Left renal pelvis (tissue), 4 donors: ENCODE results near the gene SEMA4D. TPM values are rescaled to one million over a fixed set of nuclear protein-coding genes. Genes with fewer than 3 reads are reported as not detected.

Source experiments
- DNase-seq, 4 donors: peaks; one replicate each; pipeline ENCODE4 v3.0.0-alpha.2; 2013; ENCODE audit warnings: low read depth in 4 of 4, low spot score in 3 of 4
- polyA plus RNA-seq, 4 donors: library from polyadenylated mRNA; unstranded; fragments of 120-200 nt; gene quantifications; one replicate each; pipeline ENCODE4 v1.2.1, GENCODE V29; 2013; ENCODE audit not compliant: insufficient read length in 4 of 4

Gene SEMA4D
- polyA plus RNA-seq, 4 donors = 13.5 to 61.3 (median 45.4) TPM

GRCh38 chr9:89418882-89419640, 78.9 kb downstream of the SEMA4D start:
- no peak for DNase-seq

DNA sequence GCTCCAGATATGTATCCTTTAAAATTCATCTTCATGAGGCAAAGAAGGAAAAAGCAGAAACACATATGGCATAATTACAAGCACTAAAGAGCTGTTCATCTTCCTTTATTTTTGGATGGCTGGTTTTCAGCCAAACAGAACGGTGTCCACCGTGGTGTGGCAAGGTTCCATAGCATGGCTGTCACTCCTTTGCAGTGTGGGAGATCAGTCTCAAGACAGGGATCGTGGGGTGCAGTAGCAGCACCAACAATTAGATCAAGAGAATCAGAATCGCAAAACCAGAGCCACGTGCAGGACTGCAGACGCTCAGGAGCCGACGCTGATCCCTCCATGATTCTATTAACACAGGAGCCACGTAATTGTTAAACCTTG, 79.5 kb downstream of the SEMA4D start:
- no peak for DNase-seq

GRCh38 chr9:89417832-89418473, 80.0 kb downstream of the SEMA4D start:
- DNase-seq = no peak

- DNase-seq = no peak
Observed at GRCh38 chr9:89414670-89415324, 83.1 kb downstream of the SEMA4D start.

DNA sequence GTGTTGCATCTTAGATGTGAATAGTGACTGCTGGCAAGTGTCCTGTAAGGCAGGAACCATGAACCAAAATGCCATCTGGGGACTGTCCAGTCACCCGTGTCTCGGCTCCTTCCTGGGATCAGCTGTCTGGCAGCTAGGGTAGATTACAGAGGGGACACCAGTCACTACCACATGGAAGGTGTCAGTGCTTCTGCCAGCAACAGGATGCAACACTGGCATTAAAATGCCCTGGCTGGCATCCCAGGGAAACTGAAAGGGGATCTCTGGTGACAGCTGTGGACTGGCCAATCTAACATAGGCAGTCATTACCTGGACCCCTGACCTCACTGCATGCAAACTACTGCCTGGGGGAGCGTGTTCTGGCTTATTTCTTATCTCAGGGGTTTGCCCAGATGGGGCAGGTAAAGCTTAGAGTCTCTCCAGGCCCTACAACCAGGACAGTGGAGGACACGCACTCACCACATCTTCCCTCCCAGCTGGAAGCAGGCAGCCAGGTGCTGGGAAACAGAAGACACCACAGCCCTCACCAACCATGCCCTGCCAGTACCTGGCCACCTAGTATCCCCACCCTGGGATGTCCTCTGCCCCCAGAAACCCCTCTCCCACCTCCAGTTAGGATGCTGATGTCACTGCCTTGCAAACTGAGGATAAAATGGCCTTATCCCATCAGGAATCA, 83.8 kb downstream of the SEMA4D start:
- no peak for DNase-seq

GRCh38 chr9:89412951-89413350, 85.0 kb downstream of the SEMA4D start:
- DNase-seq = no peak

GRCh38 chr9:89412541-89412940, 85.4 kb downstream of the SEMA4D start:
- DNase-seq = no peak

- no peak for DNase-seq
Observed at GRCh38 chr9:89411759-89412158, 86.2 kb downstream of the SEMA4D start.

GRCh38 chr9:89410641-89411350, 87.1 kb downstream of the SEMA4D start:
- no peak for DNase-seq

GRCh38 chr9:89410022-89410421, 87.9 kb downstream of the SEMA4D start:
- DNase-seq = no peak

DNA sequence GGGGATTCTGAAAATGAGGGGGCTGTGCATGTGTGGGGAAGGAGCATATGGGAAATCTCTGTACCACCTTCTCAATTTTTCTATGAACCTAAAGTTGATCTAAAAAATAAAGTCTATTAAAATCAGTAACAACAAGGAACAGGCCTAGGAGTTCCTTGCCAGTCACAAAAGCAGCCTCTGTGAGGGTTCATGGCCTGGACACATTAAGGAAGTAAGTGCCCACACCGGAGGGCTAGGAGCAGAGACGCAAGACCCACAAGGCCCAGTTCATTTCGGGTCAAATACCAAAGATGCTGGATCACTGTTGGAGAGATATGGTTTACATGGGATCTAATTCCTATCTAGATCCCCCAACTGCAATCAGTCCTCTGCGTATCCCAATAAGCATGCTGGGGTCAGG, 88.4 kb downstream of the SEMA4D start:
- no peak for DNase-seq

GRCh38 chr9:89408628-89409101, 89.2 kb downstream of the SEMA4D start:
- no peak for DNase-seq

- DNase-seq = no peak
Observed at GRCh38 chr9:89407070-89407469, 90.8 kb downstream of the SEMA4D start.

DNA sequence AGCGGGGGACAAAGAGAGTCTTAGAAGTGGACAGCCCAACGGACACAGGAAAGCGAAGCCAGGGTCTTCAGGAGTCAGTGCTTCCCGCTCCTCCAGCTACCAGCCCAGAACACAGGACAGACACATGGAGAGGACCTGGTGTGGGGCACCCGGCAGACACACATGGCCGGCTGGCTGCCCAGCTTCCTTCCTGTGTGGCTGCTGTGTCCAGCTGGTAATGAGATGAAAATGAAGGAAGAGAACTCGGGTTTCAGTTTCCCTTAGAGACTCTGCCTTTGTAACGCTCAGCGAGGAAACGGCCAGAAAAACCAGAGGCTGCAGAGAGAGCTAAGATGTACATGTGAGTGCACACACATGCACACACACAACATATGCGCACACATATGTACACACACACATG, 92.1 kb downstream of the SEMA4D start:
- DNase-seq = no peak

DNA sequence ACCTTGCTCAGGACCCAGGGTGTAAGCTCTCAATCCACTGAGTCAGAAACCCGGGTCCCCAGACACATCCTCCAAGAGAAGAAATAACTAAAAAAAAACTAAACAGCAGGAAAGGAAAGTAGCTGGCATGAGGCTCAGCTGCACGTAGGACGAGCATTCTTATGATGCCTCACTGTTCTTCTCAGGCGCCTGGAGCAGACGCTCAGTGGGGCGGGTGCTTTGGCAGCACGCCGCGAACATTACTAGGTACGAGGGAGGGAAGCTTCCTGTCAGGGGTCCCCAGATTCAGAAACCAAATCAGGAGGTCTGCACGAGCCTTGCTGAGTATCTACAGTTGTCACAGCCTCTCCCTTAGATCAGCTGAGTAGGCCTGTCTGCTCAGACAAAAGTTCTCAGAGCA, 93.8 kb downstream of the SEMA4D start:
- no peak for DNase-seq

- no peak for DNase-seq
Observed at GRCh38 chr9:89402695-89403427, 95.1 kb downstream of the SEMA4D start.

DNA sequence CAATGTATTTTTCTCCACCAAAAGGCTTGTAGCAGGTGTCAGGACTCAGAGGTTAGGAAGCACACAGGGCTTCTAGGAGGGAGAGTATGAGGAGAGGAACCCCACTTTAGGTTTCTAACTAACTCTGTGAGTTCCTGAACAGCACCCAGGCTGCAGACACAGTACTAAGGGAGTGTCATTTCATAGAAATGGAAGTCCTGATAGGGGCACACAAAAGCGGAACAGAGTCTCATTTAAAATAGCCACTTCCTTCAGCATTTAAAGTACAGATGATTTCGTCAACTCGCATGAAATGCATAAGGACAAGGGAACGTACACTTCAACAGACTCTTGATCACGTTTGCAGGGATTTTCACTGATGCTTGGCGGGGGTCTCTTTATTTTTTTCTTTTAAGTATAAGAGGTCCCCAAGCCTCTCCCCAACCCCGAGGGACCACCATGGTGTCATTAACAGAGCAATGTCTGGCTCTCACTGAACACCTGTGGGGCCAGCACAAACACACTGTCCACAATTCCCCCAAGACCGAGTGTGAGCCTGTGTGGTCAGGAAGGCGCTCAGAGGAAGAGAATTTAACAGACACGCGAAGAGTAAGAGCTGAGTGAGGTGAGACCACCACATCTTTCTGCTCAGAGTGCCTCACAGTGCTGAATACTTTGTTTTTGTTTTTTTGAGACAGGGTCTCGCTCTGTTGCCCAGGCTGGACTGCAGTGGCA, 97.4 kb downstream of the SEMA4D start:
- no peak for DNase-seq

DNA sequence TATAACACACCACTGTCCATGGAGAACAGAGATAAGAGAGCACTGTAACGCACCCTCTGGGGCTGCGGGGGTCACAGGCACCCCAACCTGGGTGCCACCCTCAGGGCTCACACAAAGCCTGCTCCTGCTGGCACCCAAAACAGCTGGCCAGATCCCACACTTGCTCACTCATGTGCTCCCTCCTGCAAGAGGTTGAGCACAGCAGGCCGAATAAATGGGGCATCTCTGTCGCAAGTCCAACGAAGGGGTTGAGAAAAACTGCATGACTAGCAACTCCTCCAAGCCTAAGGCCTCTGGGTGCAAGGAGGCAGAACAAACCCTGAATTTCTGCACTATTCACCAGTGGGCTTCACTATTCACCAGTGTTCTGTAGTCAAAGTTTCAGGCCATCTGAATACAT, 99.3 kb downstream of the SEMA4D start:
- DNase-seq = no peak

DNA sequence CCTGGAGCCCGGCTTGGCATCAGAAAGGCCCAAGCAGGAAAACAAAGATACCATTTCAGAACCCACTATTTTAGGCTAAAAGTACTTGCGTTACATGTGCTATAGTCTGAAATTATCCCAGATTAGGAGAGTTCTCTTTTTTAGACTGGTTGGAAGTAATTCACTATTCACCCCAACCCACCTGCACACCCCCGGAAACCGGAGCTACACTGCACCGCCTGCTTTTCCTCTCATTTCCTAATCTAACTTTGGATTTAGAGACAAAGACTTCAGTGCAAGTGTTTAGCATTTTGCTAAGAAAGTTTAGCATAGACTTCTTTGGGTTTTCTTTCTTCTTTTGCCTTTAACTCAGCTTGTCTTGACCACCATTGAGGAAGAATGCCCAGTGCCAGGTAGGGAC, 100.4 kb downstream of the SEMA4D start:
- no peak for DNase-seq
